B cell (primary cell): ENCODE measurements around the gene ITIH1. TPM values are rescaled to one million over a fixed set of nuclear protein-coding genes. Genes with fewer than 3 reads are reported as not detected.

ENCODE experiments used
- ATAC-seq: fragments of 200-7000 bp; cut with Tn5 transposase; one replicate; pipeline ENCODE4 v1.10.0; 2021; ENCODE audit warnings: low read depth, mild to moderate bottlenecking, moderate number of reproducible peaks, moderate library complexity
- CTCF ChIA-PET: fragments of 350-600 bp; sonication (Branson Sonifier 250); formaldehyde crosslinking; loops from one replicate; lab custom pipeline; 2021; ENCODE audit warnings: antibody characterized with exemption, inconsistent platforms; lab: Charles Lee
- POLR2A ChIA-PET: fragments of 350-600 bp; sonication (Branson Sonifier 250); formaldehyde crosslinking; loops from one replicate; lab custom pipeline; 2021; ENCODE audit warnings: antibody characterized with exemption; lab: Charles Lee
- DNase-seq: peaks from one replicate; pipeline ENCODE4 v3.0.0; 2013
- H2AFZ ChIP-seq: 2 replicates; pipeline ENCODE4 v1.6.1; 2012; ENCODE audit warnings: mild to moderate bottlenecking, low read depth, low read length; ENCODE audit not compliant: insufficient read depth, poor library complexity, severe bottlenecking
- H3K27ac ChIP-seq, 2 donors: 1 replicate in 1 of 2; 2 replicates in 1 of 2; pipeline ENCODE4 v1.5.1; 2012 to 2013; ENCODE audit warnings: low read length in 2 of 2, mild to moderate bottlenecking in 2 of 2, moderate library complexity in 1 of 2
- H3K27me3 ChIP-seq, 4 experiments: fragments of 200-600 bp in 1 of 4; sonication (generic) in 1 of 4; replicated peaks in 1 of 4; 1 replicate in 2 of 4; 2 replicates in 2 of 4; pipeline versions ENCODE4 v1.6.1 to v1.7.0; 2013 to 2016; ENCODE audit warnings: low read length in 3 of 4, mild to moderate bottlenecking in 2 of 4, mixed read lengths in 1 of 4, moderate library complexity in 1 of 4; ENCODE audit not compliant: insufficient read depth in 4 of 4, control insufficient read depth in 3 of 4; ENCODE audit errors: control extremely low read depth in 1 of 4
- H3K36me3 ChIP-seq, 2 experiments: replicated peaks in 1 of 2; 1 replicate in 1 of 2; 2 replicates in 1 of 2; pipeline versions ENCODE4 v1.6.1 to v1.7.1; 2013; ENCODE audit warnings: low read length in 1 of 2; ENCODE audit not compliant: insufficient read depth in 2 of 2, control insufficient read depth in 1 of 2; ENCODE audit errors: control extremely low read depth in 1 of 2, extremely low read depth in 1 of 2
- H3K4me1 ChIP-seq, 2 donors: fragments of 200-600 bp in 1 of 2; sonication (generic) in 1 of 2; 1 replicate in 1 of 2; 2 replicates in 1 of 2; pipeline versions ENCODE4 v1.5.1 to v1.6.1; 2013 to 2017; ENCODE audit warnings: low read length in 2 of 2; ENCODE audit not compliant: control insufficient read depth in 2 of 2, insufficient read depth in 2 of 2
- H3K4me2 ChIP-seq: replicated peaks from 2 replicates; pipeline ENCODE3; 2012; ENCODE audit warnings: mild to moderate bottlenecking, low read depth, low read length; ENCODE audit not compliant: poor library complexity, severe bottlenecking
- H3K4me3 ChIP-seq, 5 experiments: fragments of 200-600 bp in 1 of 5; sonication (generic) in 1 of 5; 1 replicate in 3 of 5; 2 replicates in 2 of 5; pipeline versions ENCODE4 v1.5.1 to v1.7.0; 2011 to 2016; ENCODE audit warnings: low read length in 4 of 5, mild to moderate bottlenecking in 4 of 5, low read depth in 2 of 5, control low read depth in 1 of 5, moderate library complexity in 1 of 5; ENCODE audit not compliant: insufficient read depth in 1 of 5; ENCODE audit errors: control extremely low read depth in 1 of 5, extremely low read depth in 1 of 5
- H3K79me2 ChIP-seq: fragments of 200-600 bp; sonication (generic); one replicate; pipeline ENCODE4 v1.6.0; 2016; ENCODE audit warnings: low read length; ENCODE audit not compliant: control insufficient read depth, insufficient read depth
- H3K9ac ChIP-seq: fragments of 200-600 bp; sonication (generic); 2 replicates; pipeline ENCODE4 v1.6.1; 2017; ENCODE audit warnings: mild to moderate bottlenecking, low read length, moderate library complexity
- H3K9me3 ChIP-seq, 3 donors: one replicate each; pipeline versions ENCODE4 v1.6.1 to v1.7.1; 2013; ENCODE audit warnings: low read length in 2 of 3; ENCODE audit not compliant: control insufficient read depth in 2 of 3, insufficient read depth in 1 of 3; ENCODE audit errors: control extremely low read depth in 1 of 3
- H4K20me1 ChIP-seq: 2 replicates; pipeline ENCODE4 v1.6.0; 2012; ENCODE audit warnings: mild to moderate bottlenecking, low read length; ENCODE audit not compliant: insufficient read depth, control insufficient read depth, poor library complexity, severe bottlenecking
- H3K27ac Mint-ChIP-seq: one replicate; pipeline ENCODE4 v1.8.0; 2021; ENCODE audit warnings: mixed read lengths
- H3K27me3 Mint-ChIP-seq: one replicate; pipeline ENCODE4 v1.8.0; 2021; ENCODE audit warnings: mixed read lengths
- H3K4me1 Mint-ChIP-seq: one replicate; pipeline ENCODE4 v1.8.0; 2021; ENCODE audit warnings: mixed read lengths
- H3K4me3 Mint-ChIP-seq: one replicate; pipeline ENCODE4 v1.8.0; 2021; ENCODE audit warnings: mixed read lengths
- H3K9me3 Mint-ChIP-seq: one replicate; pipeline ENCODE4 v1.8.0; 2022; ENCODE audit warnings: mixed read lengths; ENCODE audit not compliant: insufficient read depth
- EZH2 ChIP-seq: IDR thresholded peaks from 2 replicates; pipeline ENCODE4 v1.6.1; 2012; ENCODE audit warnings: borderline replicate concordance, low read depth, mild to moderate bottlenecking, moderate library complexity, low read length; ENCODE audit not compliant: insufficient read depth, poor library complexity, severe bottlenecking
- WGBS: methylation state at CpG from one replicate; pipeline ENCODE4 v1.1.5; 2013; ENCODE audit warnings: missing lambda C conversion rate; ENCODE audit not compliant: insufficient coverage; 5-methylcytosine and 5-hydroxymethylcytosine counted together
- intact Hi-C: fragments of 100-400 bp; cut with micrococcal nuclease; formaldehyde crosslinking; loops from one replicate; pipeline ENCODE4 v1.10.0; 2022
- polyA plus RNA-seq: library from polyadenylated mRNA; depleted of rRNA; stranded (reverse); fragments of >200 nt; gene quantifications from 2 replicates; pipeline ENCODE4 v1.2.3, GENCODE V29; 2012
- total RNA-seq, 2 donors: library from RNA; stranded (reverse); fragments of 120-200 nt in 1 of 2; gene quantifications; 1 replicate in 1 of 2; 2 replicates in 1 of 2; pipeline versions ENCODE4 v1.2.3 to v1.2.4, GENCODE V29; 2013 to 2022
- TF ChIP-seq, protein P1 (sequence below): fragments of 200-600 bp; IDR thresholded peaks from one replicate; pipeline ENCODE4 v1.8.0; 2022; ENCODE audit warnings: antibody characterized with exemption, mild to moderate bottlenecking

The ITIH1 gene
- total and polyA plus RNA-seq, 2 donors (not counting 1 experiment from before 2014, with no cell fraction given), result 2.0 TPM; not detected in 1

DNA sequence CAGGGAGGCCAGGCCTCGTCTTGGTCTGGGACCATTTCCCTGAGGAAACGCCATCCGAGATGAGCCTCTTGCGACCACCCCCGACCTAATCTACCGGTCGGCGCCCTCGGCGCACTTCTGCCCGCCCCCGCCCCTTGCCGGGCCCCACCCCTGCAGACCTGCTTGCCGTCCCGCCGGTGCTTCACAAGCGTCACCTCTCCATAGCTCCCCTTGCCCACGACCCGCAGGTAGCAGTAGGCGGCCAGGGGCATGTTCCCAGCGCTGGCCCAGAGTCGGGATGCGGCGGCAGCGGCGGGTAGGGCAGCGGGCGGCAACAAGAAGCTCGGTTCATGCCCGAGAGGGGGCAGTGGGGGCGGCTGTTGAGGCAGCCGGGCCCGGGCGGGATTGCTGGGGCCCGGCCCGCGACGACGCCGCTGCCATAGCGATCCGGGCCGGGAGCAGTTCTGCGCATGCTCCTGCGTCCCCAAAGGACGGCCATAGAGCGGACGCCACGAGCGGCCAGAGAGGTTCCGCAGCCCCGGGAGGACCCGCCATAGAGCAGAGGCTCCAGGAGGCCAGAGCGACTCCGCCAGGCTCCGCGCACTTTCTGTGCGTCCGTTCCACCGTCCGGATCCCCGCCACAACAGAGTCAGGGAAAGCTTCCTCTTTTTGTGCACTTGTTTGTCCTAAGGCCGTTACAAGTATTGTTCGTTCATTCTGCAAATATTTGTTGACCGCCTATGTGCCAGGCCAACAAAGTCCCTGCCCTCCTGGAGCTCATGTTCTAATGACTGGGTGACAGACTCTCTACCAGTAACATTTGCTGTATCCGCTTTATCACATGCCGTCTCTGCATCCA is 6.7 kb upstream of the ITIH1 start, which contains the start of gene NEK4:
TSS of gene NEK4 (minus strand) at position 445 of the 838 bp plus-strand sequence. CDS start at position 251, 194 bp downstream.
- Histone ChIP-seq H3K36me3 (peaks cover 3 to 4% of the 10 kb centered on the region in 2 experiments), H3K4me3 (peak within 1 kb of the TSS; percentile 57 to 85 (median 70)), H3K4me1 (peaks cover 9 to 12% of the 10 kb centered on the region in 2 donors), H2AFZ (peak within 1 kb of the TSS; percentile 87), H3K27ac (peak within 1 kb of the TSS; percentile 71 to 89), H3K9ac (peak within 1 kb of the TSS; percentile 85), H3K27me3 (no peaks in the 10 kb centered on the region), H4K20me1 (no peaks in the 10 kb centered on the region), H3K79me2 (peaks cover 15% of the 10 kb centered on the region), H3K9me3 (no peaks in the 10 kb centered on the region), H3K4me2 (peak within 1 kb of the TSS; percentile 90)
- POLR2A ChIA-PET, result interaction anchor here (0.6 to 2.0 kb wide), 6 partner anchors 9 to 1271 kb away, joined by 3 to 15 read pairs (median 3); partner anchors contain the start of genes DCAF1, GLT8D1, SFMBT1 and SPCS1
- no peak for TF ChIP-seq EZH2
- TF ChIP-seq, protein P1, sequence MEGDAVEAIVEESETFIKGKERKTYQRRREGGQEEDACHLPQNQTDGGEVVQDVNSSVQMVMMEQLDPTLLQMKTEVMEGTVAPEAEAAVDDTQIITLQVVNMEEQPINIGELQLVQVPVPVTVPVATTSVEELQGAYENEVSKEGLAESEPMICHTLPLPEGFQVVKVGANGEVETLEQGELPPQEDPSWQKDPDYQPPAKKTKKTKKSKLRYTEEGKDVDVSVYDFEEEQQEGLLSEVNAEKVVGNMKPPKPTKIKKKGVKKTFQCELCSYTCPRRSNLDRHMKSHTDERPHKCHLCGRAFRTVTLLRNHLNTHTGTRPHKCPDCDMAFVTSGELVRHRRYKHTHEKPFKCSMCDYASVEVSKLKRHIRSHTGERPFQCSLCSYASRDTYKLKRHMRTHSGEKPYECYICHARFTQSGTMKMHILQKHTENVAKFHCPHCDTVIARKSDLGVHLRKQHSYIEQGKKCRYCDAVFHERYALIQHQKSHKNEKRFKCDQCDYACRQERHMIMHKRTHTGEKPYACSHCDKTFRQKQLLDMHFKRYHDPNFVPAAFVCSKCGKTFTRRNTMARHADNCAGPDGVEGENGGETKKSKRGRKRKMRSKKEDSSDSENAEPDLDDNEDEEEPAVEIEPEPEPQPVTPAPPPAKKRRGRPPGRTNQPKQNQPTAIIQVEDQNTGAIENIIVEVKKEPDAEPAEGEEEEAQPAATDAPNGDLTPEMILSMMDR, result peak; percentile 27
- H3K27ac Mint-ChIP-seq, result peak within 1 kb of the TSS; percentile 98
- intact Hi-C loops, result loop anchor here (1.0 to 2.0 kb wide), 6 partner anchors 9 to 302 kb away; partner anchors contain the start of genes PBRM1, SPCS1 and STIMATE
- no peaks in the 10 kb centered on the region for H3K27me3 Mint-ChIP-seq
- under 1% methylated on average over 67 of the region's 67 CpGs for WGBS
- peak; percentile 93 for DNase-seq
- peaks cover 18% of the 10 kb centered on the region for H3K4me1 Mint-ChIP-seq
- no peaks in the 10 kb centered on the region for H3K9me3 Mint-ChIP-seq
- H3K4me3 Mint-ChIP-seq, result peak within 1 kb of the TSS; percentile 99
- ATAC-seq, result peak; percentile 96
- CTCF ChIA-PET, result interaction anchor here (1.3 to 2.5 kb wide), 3 partner anchors 9 to 275 kb away, joined by 4 to 9 read pairs (median 8); partner anchors contain the start of gene SFMBT1
